Measurements from ENCODE around the gene NNMT. TPM values are rescaled to one million over a fixed set of nuclear protein-coding genes. Genes with fewer than 3 reads are reported as not detected.

Gene NNMT
- total RNA-seq, 4 donors from 2014 or later, result 4.6 to 362 (median 116) TPM

GRCh38 chr11:114269498-114269897 is 26.7 kb upstream of the NNMT start:
- intact Hi-C loops (cut with DNase I; ENCODE audit: low total_unique reads), result loop anchor here (10.0 kb wide), 1 partner anchor 275 kb away; no protein-coding TSS in a partner anchor
- no peak overlapping the region for H3K27ac ChIP-seq
- no peaks in the 10 kb centered on the region for H3K4me1 ChIP-seq
- H3K4me3 ChIP-seq, result no peak overlapping the region
- H3K9me3 ChIP-seq, result no peaks in the 10 kb centered on the region
- no peaks in the 10 kb centered on the region for H3K27me3 ChIP-seq
- H3K36me3 ChIP-seq, result no peaks in the 10 kb centered on the region
- DNase-seq, result no peak
- no peak for TF ChIP-seq POLR2A (IDR thresholded peaks at IDR 0.05)
- TF ChIP-seq CTCF (IDR thresholded peaks at IDR 0.05), result no peak

- Histone ChIP-seq H3K27me3 (no peaks in the 10 kb centered on the region), H3K36me3 (no peaks in the 10 kb centered on the region)
- intact Hi-C loops (cut with DNase I; ENCODE audit: low total_unique reads), result no loop called here
Measured at GRCh38 chr11:114270531-114271270, 25.5 kb upstream of the NNMT start.

GRCh38 chr11:114271316-114271715 is 24.9 kb upstream of the NNMT start:
- Histone ChIP-seq H3K27me3 (no peaks in the 10 kb centered on the region), H3K4me3 (no peak overlapping the region), H3K27ac (no peak overlapping the region), H3K4me1 (no peaks in the 10 kb centered on the region), H3K9me3 (no peaks in the 10 kb centered on the region), H3K36me3 (no peaks in the 10 kb centered on the region)
- TF ChIP-seq POLR2A (IDR thresholded peaks at IDR 0.05), result no peak
- TF ChIP-seq CTCF (IDR thresholded peaks at IDR 0.05), result no peak
- no peak for DNase-seq
- intact Hi-C loops (cut with DNase I; ENCODE audit: low total_unique reads), result no loop called here

More at GRCh38 chr11:114270531-114271270, 25.5 kb upstream of the NNMT start:
- no peak for DNase-seq
- Histone ChIP-seq H3K27ac (no peak overlapping the region), H3K4me1 (no peaks in the 10 kb centered on the region), H3K4me3 (no peak overlapping the region), H3K9me3 (no peaks in the 10 kb centered on the region)
- no peak for TF ChIP-seq POLR2A (IDR thresholded peaks at IDR 0.05)
- TF ChIP-seq CTCF (IDR thresholded peaks at IDR 0.05), result no peak

GRCh38 chr11:114272311-114272710 is 23.9 kb upstream of the NNMT start:
- no peak overlapping the region for H3K4me3 ChIP-seq
- H3K9me3 ChIP-seq, result no peaks in the 10 kb centered on the region
- intact Hi-C loops (cut with DNase I; ENCODE audit: low total_unique reads), result no loop called here
- no peaks in the 10 kb centered on the region for H3K27me3 ChIP-seq
- TF ChIP-seq POLR2A (IDR thresholded peaks at IDR 0.05) (no peak), CTCF (IDR thresholded peaks at IDR 0.05) (no peak)
- H3K4me1 ChIP-seq, result no peaks in the 10 kb centered on the region
- H3K27ac ChIP-seq, result no peak overlapping the region
- H3K36me3 ChIP-seq, result no peaks in the 10 kb centered on the region
- DNase-seq, result no peak

- no peak overlapping the region for H3K4me3 ChIP-seq
- H3K36me3 ChIP-seq, result no peaks in the 10 kb centered on the region
- TF ChIP-seq POLR2A (IDR thresholded peaks at IDR 0.05) (no peak), CTCF (IDR thresholded peaks at IDR 0.05) (no peak)
- DNase-seq, result no peak
- intact Hi-C loops (cut with DNase I; ENCODE audit: low total_unique reads), result no loop called here
- H3K27ac ChIP-seq, result no peak overlapping the region
- no peaks in the 10 kb centered on the region for H3K9me3 ChIP-seq
- H3K4me1 ChIP-seq, result no peaks in the 10 kb centered on the region
- no peaks in the 10 kb centered on the region for H3K27me3 ChIP-seq
Measured at GRCh38 chr11:114273071-114273470, 23.1 kb upstream of the NNMT start.
